Measurements from ENCODE around the gene MIB1.

The MIB1 gene

DNA sequence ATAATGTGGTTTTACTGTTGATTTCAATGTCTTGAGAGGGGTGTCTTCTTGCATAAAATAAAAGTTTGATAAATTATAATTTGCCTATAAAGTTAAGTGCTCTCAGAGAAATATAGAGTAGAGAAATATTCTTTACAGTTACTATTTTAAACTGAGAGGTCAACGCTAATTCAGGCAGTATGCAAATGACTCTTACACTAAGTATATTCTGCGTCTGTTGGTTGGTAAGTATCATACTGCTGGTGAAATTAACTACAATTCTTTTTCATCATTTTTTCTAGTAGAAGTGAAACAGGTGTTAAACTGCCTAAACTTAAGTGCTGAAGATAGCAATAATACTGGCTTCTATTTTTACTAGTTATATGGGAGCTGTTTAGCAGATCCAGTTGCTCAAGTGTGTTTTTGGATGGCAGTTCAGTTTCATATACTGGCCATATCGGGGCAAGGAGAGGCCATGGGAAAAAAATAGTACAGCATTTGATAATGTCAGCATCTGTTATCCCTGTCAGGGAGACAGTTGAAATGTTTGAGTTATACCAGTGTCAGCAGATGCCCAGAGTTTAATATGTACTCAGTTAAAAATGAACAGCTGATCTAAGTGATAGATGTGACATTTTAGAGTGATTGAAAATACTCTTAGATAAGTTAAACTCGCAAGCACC, 86.2 kb downstream of the MIB1 start:
- peaks cover 13% of the 10 kb centered on the region; the same call in 1 of the 2 replicates for H3K36me3 ChIP-seq (ENCODE audit: low read length)
- H3K9ac ChIP-seq (ENCODE audit: low read length), result no peak overlapping the region
- H3F3A ChIP-seq (ENCODE audit: insufficient read depth), result peaks cover 11% of the 10 kb centered on the region
- TF ChIP-seq, protein P1, sequence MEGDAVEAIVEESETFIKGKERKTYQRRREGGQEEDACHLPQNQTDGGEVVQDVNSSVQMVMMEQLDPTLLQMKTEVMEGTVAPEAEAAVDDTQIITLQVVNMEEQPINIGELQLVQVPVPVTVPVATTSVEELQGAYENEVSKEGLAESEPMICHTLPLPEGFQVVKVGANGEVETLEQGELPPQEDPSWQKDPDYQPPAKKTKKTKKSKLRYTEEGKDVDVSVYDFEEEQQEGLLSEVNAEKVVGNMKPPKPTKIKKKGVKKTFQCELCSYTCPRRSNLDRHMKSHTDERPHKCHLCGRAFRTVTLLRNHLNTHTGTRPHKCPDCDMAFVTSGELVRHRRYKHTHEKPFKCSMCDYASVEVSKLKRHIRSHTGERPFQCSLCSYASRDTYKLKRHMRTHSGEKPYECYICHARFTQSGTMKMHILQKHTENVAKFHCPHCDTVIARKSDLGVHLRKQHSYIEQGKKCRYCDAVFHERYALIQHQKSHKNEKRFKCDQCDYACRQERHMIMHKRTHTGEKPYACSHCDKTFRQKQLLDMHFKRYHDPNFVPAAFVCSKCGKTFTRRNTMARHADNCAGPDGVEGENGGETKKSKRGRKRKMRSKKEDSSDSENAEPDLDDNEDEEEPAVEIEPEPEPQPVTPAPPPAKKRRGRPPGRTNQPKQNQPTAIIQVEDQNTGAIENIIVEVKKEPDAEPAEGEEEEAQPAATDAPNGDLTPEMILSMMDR (IDR thresholded peaks at IDR 0.05; ENCODE audit: insufficient read depth, low read length, poor library complexity, severe bottlenecking), result no peak
- no peak for TF ChIP-seq EZH2phosphoT487 (conservative IDR thresholded peaks at IDR 0.05; ENCODE audit: low read length)
- H4K20me1 ChIP-seq (ENCODE audit: low read depth, low read length), result no peaks in the 10 kb centered on the region
- peak overlapping the region; percentile 3 for H3K4me3 ChIP-seq (ENCODE audit: insufficient read depth, low read length, poor library complexity, severe bottlenecking)
- no peaks in the 10 kb centered on the region for H3K79me2 ChIP-seq (ENCODE audit: insufficient read depth, low read length)
- no peak overlapping the region for H2AFZ ChIP-seq (ENCODE audit: low read depth, low read length, severe bottlenecking)
- H3K4me2 ChIP-seq (ENCODE audit: low read depth, low read length, poor library complexity, severe bottlenecking), result peak overlapping the region; percentile 48
- H3K9me3 ChIP-seq (ENCODE audit: insufficient read depth, low read length), result no peaks in the 10 kb centered on the region
- H3K9me2 ChIP-seq (replicated peaks; ENCODE audit: insufficient read depth, low read length), result no peaks in the 10 kb centered on the region
- peak overlapping the region; percentile 50 for H3K27ac ChIP-seq (ENCODE audit: low read depth, low read length)
- H3K27me3 ChIP-seq (ENCODE audit: low read length), result no peaks in the 10 kb centered on the region

GRCh38 chr18:21830532-21830931, 89.9 kb downstream of the MIB1 start:
- H3K9ac ChIP-seq (ENCODE audit: low read length), result no peak overlapping the region
- H3K9me2 ChIP-seq (replicated peaks; ENCODE audit: insufficient read depth, low read length), result no peaks in the 10 kb centered on the region
- H3F3A ChIP-seq (ENCODE audit: insufficient read depth), result peaks cover 3% of the 10 kb centered on the region; the same call in 1 of the 2 replicates
- no peak for TF ChIP-seq EZH2phosphoT487 (conservative IDR thresholded peaks at IDR 0.05; ENCODE audit: low read length)
- TF ChIP-seq, protein P1 (IDR thresholded peaks at IDR 0.05; ENCODE audit: insufficient read depth, low read length, poor library complexity, severe bottlenecking), result no peak
- H3K27me3 ChIP-seq (ENCODE audit: low read length), result no peaks in the 10 kb centered on the region
- H3K36me3 ChIP-seq (ENCODE audit: low read length), result peaks cover 6% of the 10 kb centered on the region; the same call in 1 of the 2 replicates
- H3K4me2 ChIP-seq (ENCODE audit: low read depth, low read length, poor library complexity, severe bottlenecking), result no peak overlapping the region
- no peak overlapping the region for H2AFZ ChIP-seq (ENCODE audit: low read depth, low read length, severe bottlenecking)
- no peak overlapping the region for H3K27ac ChIP-seq (ENCODE audit: low read depth, low read length)
- no peaks in the 10 kb centered on the region for H3K9me3 ChIP-seq (ENCODE audit: insufficient read depth, low read length)
- H4K20me1 ChIP-seq (ENCODE audit: low read depth, low read length), result no peaks in the 10 kb centered on the region
- H3K4me3 ChIP-seq (ENCODE audit: insufficient read depth, low read length, poor library complexity, severe bottlenecking), result no peak overlapping the region
- H3K79me2 ChIP-seq (ENCODE audit: insufficient read depth, low read length), result no peaks in the 10 kb centered on the region

DNA sequence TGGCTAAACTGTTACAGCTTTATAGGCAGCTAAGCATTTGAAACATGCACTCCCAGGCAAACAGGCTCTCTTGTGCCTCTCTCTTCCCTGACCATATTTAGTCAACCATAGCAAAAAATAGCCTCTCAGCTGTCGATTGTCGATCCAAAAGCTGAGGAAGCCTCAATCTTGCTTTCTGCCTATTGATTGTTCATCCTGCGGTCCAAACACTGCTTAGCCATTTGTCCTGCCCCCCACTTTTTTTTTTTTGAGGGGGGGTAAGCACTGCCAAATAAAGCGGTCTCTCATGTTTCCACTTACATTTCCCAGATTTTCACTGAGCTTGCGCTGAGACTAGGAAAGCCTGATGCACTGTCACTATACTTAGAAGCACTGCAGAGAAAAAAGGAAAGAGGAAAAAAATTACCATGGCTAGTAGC, 90.8 kb downstream of the MIB1 start:
- Histone ChIP-seq H4K20me1 (ENCODE audit: low read depth, low read length) (no peaks in the 10 kb centered on the region), H3K4me2 (ENCODE audit: low read depth, low read length, poor library complexity, severe bottlenecking) (no peak overlapping the region), H3K27me3 (ENCODE audit: low read length) (no peaks in the 10 kb centered on the region), H3K36me3 (ENCODE audit: low read length) (peaks cover 6% of the 10 kb centered on the region; the same call in 1 of the 2 replicates), H3K9me2 (replicated peaks; ENCODE audit: insufficient read depth, low read length) (no peaks in the 10 kb centered on the region), H3K9me3 (ENCODE audit: insufficient read depth, low read length) (no peaks in the 10 kb centered on the region), H3K4me3 (ENCODE audit: insufficient read depth, low read length, poor library complexity, severe bottlenecking) (no peak overlapping the region), H3F3A (ENCODE audit: insufficient read depth) (peaks cover 3% of the 10 kb centered on the region; the same call in 1 of the 2 replicates), H3K79me2 (ENCODE audit: insufficient read depth, low read length) (no peaks in the 10 kb centered on the region), H3K9ac (ENCODE audit: low read length) (no peak overlapping the region), H2AFZ (ENCODE audit: low read depth, low read length, severe bottlenecking) (no peak overlapping the region), H3K27ac (ENCODE audit: low read depth, low read length) (0 out of 2 replicates have a peak overlapping the region, but pooled peaks have one; percentile 38)
- TF ChIP-seq, protein P1 (IDR thresholded peaks at IDR 0.05; ENCODE audit: insufficient read depth, low read length, poor library complexity, severe bottlenecking), result no peak
- no peak for TF ChIP-seq EZH2phosphoT487 (conservative IDR thresholded peaks at IDR 0.05; ENCODE audit: low read length)

Data from SU-DHL-6 (cell line).